ENCODE results near the gene PIK3R5.
A peak's percentile ranks its signal among the peaks of the same experiment; 100 is the strongest.

DNA sequence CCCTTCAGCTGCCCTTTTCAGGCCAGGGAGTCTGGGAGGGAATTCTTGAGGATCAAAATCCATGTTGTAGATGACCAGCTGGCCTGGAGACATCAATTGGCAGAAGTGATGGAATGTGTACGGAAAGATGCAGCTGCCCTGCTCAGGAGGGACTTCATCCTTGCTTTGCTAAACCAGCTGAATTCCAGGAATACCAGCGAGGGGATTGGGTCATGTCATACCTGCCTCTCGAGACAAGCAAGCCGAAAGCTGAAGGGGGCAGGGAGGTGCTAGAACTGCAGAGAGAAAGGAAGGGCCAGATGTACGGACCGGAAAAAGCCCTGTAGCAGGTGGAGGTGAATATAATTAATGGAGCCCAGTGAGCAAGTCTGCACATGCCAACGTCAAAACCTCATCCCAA is 30.2 kb upstream of the PIK3R5 start:
- no peak for TF ChIP-seq EP300 (IDR thresholded peaks at IDR 0.05; ENCODE audit: borderline replicate concordance)
- TF ChIP-seq TEAD4 (IDR thresholded peaks at IDR 0.05): peak; percentile 52
- TF ChIP-seq RAD21 (IDR thresholded peaks at IDR 0.05; ENCODE audit: low read depth): no peak

Data from Ishikawa (cell line).